ENCODE results near the gene KEAP1. TPM values are rescaled to one million over a fixed set of nuclear protein-coding genes. Genes with fewer than 3 reads are reported as not detected.

KEAP1 gene
- total RNA-seq, 2 donors from 2014 or later: 53.3 to 59.5 TPM

DNA sequence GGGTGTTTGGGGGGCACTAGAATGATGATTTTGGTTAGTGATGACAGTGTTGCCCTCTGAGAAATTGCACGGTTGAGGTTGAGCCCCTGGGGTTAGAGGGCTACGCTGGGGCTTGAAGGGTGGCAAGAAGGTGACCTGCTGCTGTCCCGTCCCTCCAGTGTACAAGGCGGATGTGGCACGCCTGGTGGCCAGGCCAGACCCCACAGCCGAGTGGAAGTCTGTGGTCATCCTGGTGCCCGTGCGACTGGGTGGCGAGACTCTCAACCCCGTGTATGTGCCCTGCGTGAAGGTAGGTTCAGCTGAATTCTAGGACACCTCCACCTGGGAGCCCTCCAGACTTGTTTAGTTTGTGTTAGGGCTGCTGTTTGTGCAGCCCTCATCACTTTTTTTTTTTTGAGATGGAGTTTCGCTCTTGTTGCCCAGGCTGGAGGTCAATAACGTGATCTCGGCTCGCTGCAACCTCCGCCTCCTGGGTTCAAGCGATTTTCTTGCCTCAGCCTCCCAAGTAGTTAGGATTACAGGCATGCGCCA is 45.7 kb upstream of the KEAP1 start:
- Histone ChIP-seq H3K9ac (ENCODE audit: extremely low read depth, low read length, poor library complexity, severe bottlenecking) (no peak overlapping the region), H3K27me3 (ENCODE audit: control insufficient read depth, insufficient read depth, low read length, poor library complexity, severe bottlenecking) (no peaks in the 10 kb centered on the region), H3K36me3 (ENCODE audit: control insufficient read depth, insufficient read depth, low read length) (peaks cover 34% of the 10 kb centered on the region), H3K9me3 (ENCODE audit: control insufficient read depth, low read length) (no peaks in the 10 kb centered on the region), H3K4me1 (ENCODE audit: control insufficient read depth, insufficient read depth, low read length) (no peaks in the 10 kb centered on the region), H3K27ac (ENCODE audit: low read depth, low read length) (no peak overlapping the region), H3K4me3 (ENCODE audit: low read length) (no peak overlapping the region)
- TF ChIP-seq, protein P1, sequence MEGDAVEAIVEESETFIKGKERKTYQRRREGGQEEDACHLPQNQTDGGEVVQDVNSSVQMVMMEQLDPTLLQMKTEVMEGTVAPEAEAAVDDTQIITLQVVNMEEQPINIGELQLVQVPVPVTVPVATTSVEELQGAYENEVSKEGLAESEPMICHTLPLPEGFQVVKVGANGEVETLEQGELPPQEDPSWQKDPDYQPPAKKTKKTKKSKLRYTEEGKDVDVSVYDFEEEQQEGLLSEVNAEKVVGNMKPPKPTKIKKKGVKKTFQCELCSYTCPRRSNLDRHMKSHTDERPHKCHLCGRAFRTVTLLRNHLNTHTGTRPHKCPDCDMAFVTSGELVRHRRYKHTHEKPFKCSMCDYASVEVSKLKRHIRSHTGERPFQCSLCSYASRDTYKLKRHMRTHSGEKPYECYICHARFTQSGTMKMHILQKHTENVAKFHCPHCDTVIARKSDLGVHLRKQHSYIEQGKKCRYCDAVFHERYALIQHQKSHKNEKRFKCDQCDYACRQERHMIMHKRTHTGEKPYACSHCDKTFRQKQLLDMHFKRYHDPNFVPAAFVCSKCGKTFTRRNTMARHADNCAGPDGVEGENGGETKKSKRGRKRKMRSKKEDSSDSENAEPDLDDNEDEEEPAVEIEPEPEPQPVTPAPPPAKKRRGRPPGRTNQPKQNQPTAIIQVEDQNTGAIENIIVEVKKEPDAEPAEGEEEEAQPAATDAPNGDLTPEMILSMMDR (conservative IDR thresholded peaks at IDR 0.05): no peak
- Mint-ChIP-seq H3K4me3 (no peak overlapping the region), H3K9me3 (no peaks in the 10 kb centered on the region), H3K36me3 (ENCODE audit: low read depth) (peaks cover 55% of the 10 kb centered on the region), H3K27me3 (ENCODE audit: insufficient read depth) (no peaks in the 10 kb centered on the region), H3K4me1 (no peaks in the 10 kb centered on the region), H3K27ac (no peak overlapping the region)
- WGBS, 2 experiments (ENCODE audit: insufficient coverage in 1 of 2, insufficient read length in 1 of 2): 93% methylated on average over 16 to 18 of the region's 18 CpGs
- no peak for DNase-seq

DNA sequence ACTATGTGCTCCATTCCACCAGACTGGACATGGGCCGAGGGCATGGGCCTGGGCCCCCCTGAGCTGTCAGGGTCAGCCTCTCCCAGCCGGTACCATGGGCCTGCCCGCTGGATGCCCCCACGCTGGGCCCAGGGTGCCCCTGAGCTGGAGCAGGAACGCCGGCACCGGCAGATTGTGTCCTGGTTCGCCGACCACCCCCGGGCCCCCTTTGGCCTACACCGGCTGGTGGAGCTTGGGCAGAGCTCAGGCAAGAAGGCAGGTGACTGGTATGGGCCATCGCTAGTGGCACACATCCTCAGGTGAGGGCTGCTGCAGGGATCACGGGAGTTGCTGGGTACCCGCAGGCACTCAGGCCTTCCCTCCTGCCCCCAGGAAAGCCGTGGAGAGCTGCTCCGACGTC is 43.7 kb upstream of the KEAP1 start:
- DNase-seq: no peak
- Histone ChIP-seq H3K9ac (ENCODE audit: extremely low read depth, low read length, poor library complexity, severe bottlenecking) (no peak overlapping the region), H3K36me3 (ENCODE audit: control insufficient read depth, insufficient read depth, low read length) (peaks cover 15% of the 10 kb centered on the region), H3K27ac (ENCODE audit: low read depth, low read length) (no peak overlapping the region), H3K4me1 (ENCODE audit: control insufficient read depth, insufficient read depth, low read length) (no peaks in the 10 kb centered on the region), H3K27me3 (ENCODE audit: control insufficient read depth, insufficient read depth, low read length, poor library complexity, severe bottlenecking) (no peaks in the 10 kb centered on the region), H3K4me3 (ENCODE audit: low read length) (no peak overlapping the region), H3K9me3 (ENCODE audit: control insufficient read depth, low read length) (no peaks in the 10 kb centered on the region)
- Mint-ChIP-seq H3K9me3 (no peaks in the 10 kb centered on the region), H3K27ac (no peak overlapping the region), H3K4me3 (no peak overlapping the region), H3K36me3 (ENCODE audit: low read depth) (peaks cover 37% of the 10 kb centered on the region), H3K4me1 (no peaks in the 10 kb centered on the region), H3K27me3 (ENCODE audit: insufficient read depth) (no peaks in the 10 kb centered on the region)
- TF ChIP-seq, protein P1 (conservative IDR thresholded peaks at IDR 0.05): no peak
- WGBS, 2 experiments (ENCODE audit: insufficient coverage in 1 of 2, insufficient read length in 1 of 2): 96 to 98% methylated on average over 13 to 17 of the region's 17 CpGs

DNA sequence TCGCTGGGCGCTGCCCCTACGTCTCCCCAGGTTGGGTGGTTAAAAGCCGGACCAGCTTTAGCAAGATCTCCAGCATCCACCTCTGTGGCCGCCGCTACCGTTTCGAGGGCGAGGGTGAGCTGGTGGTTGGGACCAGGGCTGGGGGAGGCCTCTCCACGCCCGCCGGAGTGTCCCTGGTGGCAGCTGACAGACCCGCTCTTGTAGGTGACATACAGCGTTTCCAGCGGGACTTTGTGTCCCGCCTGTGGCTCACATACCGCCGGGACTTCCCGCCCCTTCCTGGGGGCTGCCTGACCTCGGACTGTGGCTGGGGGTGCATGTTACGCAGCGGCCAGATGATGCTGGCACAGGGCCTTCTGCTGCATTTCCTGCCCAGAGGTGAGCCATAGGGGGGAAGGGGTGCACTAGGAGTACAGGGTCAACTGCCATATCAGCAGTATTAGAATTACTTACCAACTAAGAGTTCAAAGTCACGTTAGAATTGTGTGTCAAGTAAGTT is 41.6 kb upstream of the KEAP1 start:
- H3K4me1 Mint-ChIP-seq: no peaks in the 10 kb centered on the region
- H3K36me3 Mint-ChIP-seq (ENCODE audit: low read depth): peaks cover 21% of the 10 kb centered on the region
- Histone ChIP-seq H3K9ac (ENCODE audit: extremely low read depth, low read length, poor library complexity, severe bottlenecking) (no peak overlapping the region), H3K4me1 (ENCODE audit: control insufficient read depth, insufficient read depth, low read length) (no peaks in the 10 kb centered on the region), H3K4me3 (ENCODE audit: low read length) (peak overlapping the region; percentile 85), H3K9me3 (ENCODE audit: control insufficient read depth, low read length) (no peaks in the 10 kb centered on the region), H3K27ac (ENCODE audit: low read depth, low read length) (no peak overlapping the region), H3K27me3 (ENCODE audit: control insufficient read depth, insufficient read depth, low read length, poor library complexity, severe bottlenecking) (no peaks in the 10 kb centered on the region), H3K36me3 (ENCODE audit: control insufficient read depth, insufficient read depth, low read length) (peaks cover 15% of the 10 kb centered on the region)
- WGBS, 2 experiments (ENCODE audit: insufficient coverage in 1 of 2, insufficient read length in 1 of 2): 89 to 90% methylated on average over 20 to 23 of the region's 23 CpGs
- no peaks in the 10 kb centered on the region for H3K9me3 Mint-ChIP-seq
- DNase-seq: peak; percentile 57
- peaks cover 1% of the 10 kb centered on the region for H3K27me3 Mint-ChIP-seq (ENCODE audit: insufficient read depth)
- no peak overlapping the region for H3K27ac Mint-ChIP-seq
- TF ChIP-seq, protein P1 (conservative IDR thresholded peaks at IDR 0.05): no peak
- H3K4me3 Mint-ChIP-seq: peak overlapping the region; percentile 81

Data from endodermal cell (in vitro differentiated cells).